ENCODE data around the gene WDR4. TPM values are rescaled to one million over a fixed set of nuclear protein-coding genes. Genes with fewer than 3 reads are reported as not detected.

Gene WDR4
- total and polyA plus RNA-seq, 2 experiments from 2014 or later = 22.5 to 50.2 TPM

GRCh38 chr21:42834726-42835191, 44.6 kb downstream of the WDR4 start:
- H3K79me2 ChIP-seq (replicated peaks; ENCODE audit: insufficient read depth) = no peaks in the 10 kb centered on the region
- no peak overlapping the region for H3K27ac ChIP-seq (ENCODE audit: low read depth)
- H3K4me2 ChIP-seq = no peak overlapping the region
- 0 out of 2 replicates have a peak, but pooled peaks cover 5% of the 10 kb centered on the region for H3K9me2 ChIP-seq (ENCODE audit: insufficient read depth)
- H3K27me3 ChIP-seq (ENCODE audit: insufficient read depth) = peaks cover 7% of the 10 kb centered on the region
- no peak for ATAC-seq
- H3K36me3 ChIP-seq (ENCODE audit: insufficient read depth) = no peaks in the 10 kb centered on the region; the same call in 1 of the 2 replicates
- peaks cover 29% of the 10 kb centered on the region for H3K36me3 Mint-ChIP-seq (ENCODE audit: low read depth)
- H3K9me3 Mint-ChIP-seq = peaks cover 6% of the 10 kb centered on the region; the same call in 2 of the 3 replicates
- H3K4me1 ChIP-seq (ENCODE audit: insufficient read depth) = peaks cover 4% of the 10 kb centered on the region
- H3K4me1 Mint-ChIP-seq = peaks cover 16% of the 10 kb centered on the region
- peaks cover 56% of the 10 kb centered on the region for H3K27me3 Mint-ChIP-seq (ENCODE audit: insufficient read depth, low read depth, poor library complexity)
- peaks cover 3% of the 10 kb centered on the region for H4K20me1 ChIP-seq (replicated peaks; ENCODE audit: insufficient read depth)
- H3F3A ChIP-seq (replicated peaks; ENCODE audit: low read depth) = peaks cover 47% of the 10 kb centered on the region
- no peak overlapping the region for H3K4me3 ChIP-seq
- H3K27ac Mint-ChIP-seq = no peak overlapping the region
- no peak for TF ChIP-seq REST (IDR thresholded peaks at IDR 0.05; ENCODE audit: unreplicated experiment)
- no peak for TF ChIP-seq ZNF331 (CRISPR knock-in tag; IDR thresholded peaks at IDR 0.05; ENCODE audit: low read depth)
- TF ChIP-seq EZH2phosphoT487 (IDR thresholded peaks at IDR 0.05; ENCODE audit: unreplicated experiment) = no peak
- TF ChIP-seq JUNB (IDR thresholded peaks at IDR 0.05; ENCODE audit: unreplicated experiment) = no peak
- TF ChIP-seq ETS1 (IDR thresholded peaks at IDR 0.05) = no peak
- no peak for TF ChIP-seq NANOG (IDR thresholded peaks at IDR 0.05; ENCODE audit: borderline replicate concordance)
- no peak for TF ChIP-seq CREB1 (CRISPR knock-in tag; IDR thresholded peaks at IDR 0.05; ENCODE audit: low read depth)
- no peak for TF ChIP-seq ZNF462 (CRISPR knock-in tag; IDR thresholded peaks at IDR 0.05)
- no peak for TF ChIP-seq STAT1 (IDR thresholded peaks at IDR 0.05; ENCODE audit: unreplicated experiment)
- TF ChIP-seq POLR2AphosphoS5 (IDR thresholded peaks at IDR 0.05; ENCODE audit: low read depth) = no peak
- no peak for TF ChIP-seq EZH2 (IDR thresholded peaks at IDR 0.05; ENCODE audit: low read depth, unreplicated experiment)
- H3K4me3 Mint-ChIP-seq = no peak overlapping the region; the same call in 2 of the 3 replicates
- H2AFZ ChIP-seq = no peak overlapping the region
- DNase-seq (ENCODE audit: low spot score) = no peak

All from GM23338 (cell line).